Thyroid gland (tissue), 4 donors: ENCODE results near the gene NRXN2. TPM values are rescaled to one million over a fixed set of nuclear protein-coding genes. Genes with fewer than 3 reads are reported as not detected.
"Not testable (repeated sequence)": the region's sequence is repeated elsewhere in the genome, so short reads cannot be mapped to it uniquely, and the experiment has no call there.

Experiments
- DNase-seq, 2 donors: peaks; one replicate each; pipeline ENCODE4 v3.0.0-alpha.2; 2019
- H3K27ac ChIP-seq, 3 donors: fragments of 200-600 bp; sonication (generic); 1 replicate in 2 of 3; 2 replicates in 1 of 3; pipeline ENCODE4 v1.5.1; 2016 to 2019; ENCODE audit warnings: mild to moderate bottlenecking in 1 of 3, moderate library complexity in 1 of 3
- H3K27me3 ChIP-seq: fragments of 200-600 bp; sonication (generic); one replicate; pipeline ENCODE4 v1.5.1; 2019
- H3K36me3 ChIP-seq, 2 donors: fragments of 200-600 bp; sonication (generic); one replicate each; pipeline ENCODE4 v1.5.1; 2016 to 2019
- H3K4me1 ChIP-seq, 2 donors: fragments of 200-600 bp; sonication (generic); one replicate each; pipeline ENCODE4 v1.5.1; 2017 to 2019
- H3K4me3 ChIP-seq, 3 donors: fragments of 200-600 bp; sonication (generic); replicated peaks in 1 of 3; 1 replicate in 2 of 3; 2 replicates in 1 of 3; pipeline ENCODE4 v1.5.1; 2016; ENCODE audit warnings: mild to moderate bottlenecking in 1 of 3
- H3K9me3 ChIP-seq: fragments of 200-600 bp; sonication (generic); one replicate; pipeline ENCODE4 v1.5.1; 2017
- CTCF ChIP-seq, 6 experiments: fragments of 200-600 bp in 3 of 6; fragments of 450-650 bp in 3 of 6; sonication (generic) in 3 of 6; IDR thresholded peaks; one replicate each; pipeline ENCODE4 v1.5.1; 2016 to 2019; ENCODE audit warnings: antibody characterized with exemption in 6 of 6, mild to moderate bottlenecking in 2 of 6, inconsistent platforms in 1 of 6, moderate library complexity in 1 of 6
- POLR2A ChIP-seq, 2 donors: fragments of 450-650 bp; IDR thresholded peaks; one replicate each; pipeline ENCODE4 v1.6.1; 2017; ENCODE audit warnings: antibody characterized with exemption in 2 of 2, mild to moderate bottlenecking in 2 of 2, moderate library complexity in 1 of 2
- WGBS, 2 donors: methylation state at CpG; one replicate each; pipeline ENCODE4 v1.1.5; 2017; 5-methylcytosine and 5-hydroxymethylcytosine counted together
- intact Hi-C: fragments of 100-400 bp; cut with DNase I; formaldehyde crosslinking; loops from one replicate; pipeline ENCODE4 v1.15.1; 2023
- total RNA-seq, 4 donors: library from RNA; depleted of rRNA; stranded (reverse); fragments of >200 nt; gene quantifications; one replicate each; pipeline ENCODE4 v1.2.3, GENCODE V29; 2016

NRXN2 gene
- total RNA-seq, 4 donors from 2014 or later, result 2.0 to 12.3 (median 4.8) TPM

- Histone ChIP-seq H3K9me3 (no peaks in the 10 kb centered on the region), H3K27ac (no peak overlapping the region), H3K4me3 (no peak overlapping the region), H3K4me1 (no peaks in the 10 kb centered on the region), H3K27me3 (no peaks in the 10 kb centered on the region), H3K36me3 (no peaks in the 10 kb centered on the region)
- 82 to 86% methylated on average over 19 to 20 of the region's 23 CpGs for WGBS, 2 donors
- intact Hi-C loops, result no loop called here
- TF ChIP-seq POLR2A (IDR thresholded peaks at IDR 0.05) (no peak), CTCF (IDR thresholded peaks at IDR 0.05) (no peak)
- DNase-seq, result no peak
These were observed 124.0 kb downstream of the NRXN2 start for GRCh38 chr11:64598797-64599697.

DNA sequence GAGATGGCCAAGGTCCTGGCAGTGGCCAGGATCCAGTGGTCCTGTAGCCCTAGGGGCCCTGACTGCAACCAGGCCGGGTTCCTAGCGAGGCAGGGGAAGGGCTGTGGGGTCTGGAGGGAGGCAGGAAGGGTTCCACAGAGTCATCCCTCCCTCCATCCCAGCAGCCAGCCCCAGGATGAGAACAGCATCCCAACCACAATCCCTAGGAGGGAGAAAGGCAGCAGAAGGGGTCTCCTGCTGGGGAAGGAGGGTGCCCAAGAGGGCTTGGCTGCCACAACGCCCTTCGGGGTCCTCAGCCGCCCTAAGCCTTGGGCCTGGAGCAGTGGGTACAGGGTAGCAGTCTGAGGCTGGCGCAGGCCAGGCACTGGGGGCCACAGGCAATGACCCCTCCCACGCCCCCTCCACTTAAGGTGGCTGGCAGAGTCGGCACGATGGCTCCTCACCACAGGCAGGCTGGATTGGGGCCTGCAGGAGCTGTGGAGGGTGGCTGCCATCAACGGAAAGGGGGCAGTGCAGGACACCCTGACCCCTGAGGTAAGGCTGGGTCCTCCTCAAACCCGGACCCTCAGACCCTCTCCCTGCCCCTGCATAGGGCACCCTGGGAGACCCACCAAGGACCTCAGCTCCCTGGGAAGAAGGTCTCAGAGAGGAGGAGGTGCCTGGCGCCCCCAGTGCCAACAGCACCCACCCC, 124.7 kb downstream of the NRXN2 start:
- Histone ChIP-seq H3K27ac (no peak overlapping the region), H3K9me3 (no peaks in the 10 kb centered on the region), H3K36me3 (no peaks in the 10 kb centered on the region), H3K4me3 (no peak overlapping the region), H3K27me3 (no peaks in the 10 kb centered on the region), H3K4me1 (no peaks in the 10 kb centered on the region)
- intact Hi-C loops, result no loop called here
- TF ChIP-seq CTCF (IDR thresholded peaks at IDR 0.05), result no peak
- no peak for TF ChIP-seq POLR2A (IDR thresholded peaks at IDR 0.05)
- DNase-seq, result no peak
- WGBS, 2 donors, result 93 to 100% methylated on average over 1 to 9 of the region's 12 CpGs

DNA sequence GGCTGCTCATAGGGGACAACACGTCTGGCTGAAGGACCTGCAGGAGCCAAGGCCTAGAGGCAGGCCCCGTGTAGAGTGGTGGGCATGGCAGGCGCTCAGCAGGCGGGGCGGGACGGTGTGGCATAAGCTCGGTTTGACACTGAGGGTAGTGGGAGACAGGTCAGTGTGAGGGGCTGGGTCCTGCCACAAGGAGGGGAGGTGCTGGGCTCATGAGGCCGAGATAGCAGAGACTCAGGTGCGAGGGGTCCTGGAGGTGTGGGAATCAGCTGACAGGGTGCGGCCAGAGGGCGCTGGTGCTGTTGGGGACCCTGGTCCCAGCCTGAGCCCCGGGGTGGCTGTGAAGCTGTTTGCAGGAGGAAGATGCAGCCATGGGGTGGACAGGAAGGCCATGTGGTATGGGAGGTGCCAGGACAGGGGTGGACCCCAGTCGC, 125.3 kb downstream of the NRXN2 start:
- Histone ChIP-seq H3K4me3 (no peak overlapping the region), H3K4me1 (no peaks in the 10 kb centered on the region), H3K27me3 (no peaks in the 10 kb centered on the region), H3K36me3 (no peaks in the 10 kb centered on the region), H3K9me3 (no peaks in the 10 kb centered on the region), H3K27ac (no peak overlapping the region)
- 88 to 90% methylated on average over 13 of the region's 13 CpGs for WGBS, 2 donors
- TF ChIP-seq POLR2A (IDR thresholded peaks at IDR 0.05), result no peak
- no peak for TF ChIP-seq CTCF (IDR thresholded peaks at IDR 0.05)
- DNase-seq, result no peak
- intact Hi-C loops, result no loop called here

GRCh38 chr11:64595922-64596321, 127.1 kb downstream of the NRXN2 start:
- intact Hi-C loops, H3K4me1 ChIP-seq, H3K36me3 ChIP-seq, H3K27ac ChIP-seq, H3K27me3 ChIP-seq, H3K9me3 ChIP-seq, DNase-seq, H3K4me3 ChIP-seq: not testable (repeated sequence)
- 70 to 82% methylated on average over 1 of the region's 1 CpG for WGBS, 2 donors

GRCh38 chr11:64594159-64594939, 128.6 kb downstream of the NRXN2 start:
- TF ChIP-seq POLR2A (IDR thresholded peaks at IDR 0.05), result no peak
- intact Hi-C loops, result no loop called here
- WGBS, 2 donors, result 84 to 92% methylated on average over 12 to 14 of the region's 14 CpGs
- H3K27me3 ChIP-seq, result no peaks in the 10 kb centered on the region
- H3K27ac ChIP-seq, result no peak overlapping the region
- H3K36me3 ChIP-seq, result no peaks in the 10 kb centered on the region
- H3K9me3 ChIP-seq, result no peaks in the 10 kb centered on the region
- no peaks in the 10 kb centered on the region for H3K4me1 ChIP-seq
- no peak for DNase-seq
- no peak overlapping the region for H3K4me3 ChIP-seq
